Measurements from ENCODE around the gene SLC18B1.

DNA sequence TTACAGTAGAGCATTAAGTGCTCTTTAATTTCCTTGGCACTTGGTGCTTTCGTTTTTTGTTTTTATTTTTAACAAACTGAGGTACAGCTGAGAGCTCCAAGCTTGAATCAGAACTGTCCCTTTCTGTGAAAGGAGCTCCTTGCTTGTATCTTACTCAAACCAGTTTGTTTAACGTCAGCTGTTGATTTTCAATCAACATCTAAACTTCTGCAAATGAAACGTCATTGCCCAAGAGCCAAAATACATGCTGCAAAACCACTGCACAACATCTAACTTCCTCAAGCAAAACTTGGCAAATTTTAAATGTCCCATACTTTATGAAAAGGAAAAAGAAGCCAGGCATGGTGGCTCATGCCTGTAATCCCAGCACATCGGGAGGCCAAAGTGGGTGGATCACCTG is 55.9 kb downstream of the SLC18B1 start:
- TF ChIP-seq, protein P1, sequence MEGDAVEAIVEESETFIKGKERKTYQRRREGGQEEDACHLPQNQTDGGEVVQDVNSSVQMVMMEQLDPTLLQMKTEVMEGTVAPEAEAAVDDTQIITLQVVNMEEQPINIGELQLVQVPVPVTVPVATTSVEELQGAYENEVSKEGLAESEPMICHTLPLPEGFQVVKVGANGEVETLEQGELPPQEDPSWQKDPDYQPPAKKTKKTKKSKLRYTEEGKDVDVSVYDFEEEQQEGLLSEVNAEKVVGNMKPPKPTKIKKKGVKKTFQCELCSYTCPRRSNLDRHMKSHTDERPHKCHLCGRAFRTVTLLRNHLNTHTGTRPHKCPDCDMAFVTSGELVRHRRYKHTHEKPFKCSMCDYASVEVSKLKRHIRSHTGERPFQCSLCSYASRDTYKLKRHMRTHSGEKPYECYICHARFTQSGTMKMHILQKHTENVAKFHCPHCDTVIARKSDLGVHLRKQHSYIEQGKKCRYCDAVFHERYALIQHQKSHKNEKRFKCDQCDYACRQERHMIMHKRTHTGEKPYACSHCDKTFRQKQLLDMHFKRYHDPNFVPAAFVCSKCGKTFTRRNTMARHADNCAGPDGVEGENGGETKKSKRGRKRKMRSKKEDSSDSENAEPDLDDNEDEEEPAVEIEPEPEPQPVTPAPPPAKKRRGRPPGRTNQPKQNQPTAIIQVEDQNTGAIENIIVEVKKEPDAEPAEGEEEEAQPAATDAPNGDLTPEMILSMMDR (conservative IDR thresholded peaks at IDR 0.05; ENCODE audit: low read length) = no peak
- TF ChIP-seq EZH2phosphoT487 (IDR thresholded peaks at IDR 0.05; ENCODE audit: borderline replicate concordance) = no peak

Measured in Loucy (cell line).